Ecto neural progenitor cell (in vitro differentiated cells): ENCODE results near the gene NCOA6.
"Not testable (repeated sequence)": the region's sequence is repeated elsewhere in the genome, so short reads cannot be mapped to it uniquely, and the experiment has no call there.

ENCODE experiments used
- DNase-seq: peaks from one replicate; pipeline ENCODE4 v3.0.0-alpha.2; 2018; ENCODE audit warnings: low spot score

The NCOA6 gene

GRCh38 chr20:34774449-34774848, 51.0 kb downstream of the NCOA6 start:
- no peak for DNase-seq

DNA sequence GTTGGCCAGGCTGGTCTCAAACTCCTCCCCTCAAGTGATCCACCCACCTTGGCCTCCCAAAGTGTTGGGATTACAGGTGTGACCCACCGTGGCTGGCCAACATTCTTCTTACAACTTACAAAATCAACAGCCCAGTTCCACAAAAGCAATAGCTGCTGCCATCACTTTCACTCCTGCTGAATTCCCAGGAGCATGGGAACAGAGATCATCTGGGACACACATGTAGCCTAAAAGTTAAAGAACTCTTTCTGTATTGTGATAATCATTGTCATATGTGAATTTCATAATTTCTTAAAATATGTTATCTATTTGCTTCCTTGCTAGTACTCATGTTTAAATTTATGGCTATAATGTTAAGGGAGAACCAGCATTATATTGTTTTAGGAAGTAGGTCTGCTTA, 51.7 kb downstream of the NCOA6 start:
- no peak for DNase-seq

- DNase-seq, result no peak
These were observed 53.0 kb downstream of the NCOA6 start for GRCh38 chr20:34772437-34772836.

- DNase-seq, result no peak
These were observed 53.8 kb downstream of the NCOA6 start for GRCh38 chr20:34771680-34772081.

GRCh38 chr20:34768096-34768495, 57.4 kb downstream of the NCOA6 start:
- no peak for DNase-seq

DNA sequence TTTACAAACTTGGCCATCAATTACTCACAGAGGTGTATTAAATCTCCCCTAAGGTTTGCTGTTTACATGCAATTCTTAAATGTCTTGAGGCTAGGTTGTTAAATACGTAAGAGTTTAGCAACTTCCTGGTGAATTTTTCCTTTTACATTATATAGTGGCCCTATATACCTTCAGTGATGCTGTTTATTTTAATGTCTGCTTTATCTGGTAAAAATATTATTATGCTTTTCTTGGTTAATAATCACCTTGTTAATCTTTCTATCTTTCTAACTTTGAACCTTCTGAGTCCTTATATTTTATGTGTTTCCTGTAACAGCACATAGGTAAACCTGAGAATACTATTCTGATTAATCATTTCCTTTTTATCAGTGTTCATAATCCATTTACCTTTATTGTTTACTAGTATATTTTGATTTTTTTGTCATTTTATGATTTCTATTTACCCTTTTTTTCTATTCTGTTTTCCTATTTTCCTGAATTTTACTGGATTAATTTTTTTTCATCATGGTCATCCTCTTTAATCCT, 63.4 kb downstream of the NCOA6 start:
- DNase-seq, result no peak

GRCh38 chr20:34755367-34755766, 70.1 kb downstream of the NCOA6 start:
- no peak for DNase-seq

GRCh38 chr20:34754611-34755010, 70.8 kb downstream of the NCOA6 start:
- no peak for DNase-seq

DNA sequence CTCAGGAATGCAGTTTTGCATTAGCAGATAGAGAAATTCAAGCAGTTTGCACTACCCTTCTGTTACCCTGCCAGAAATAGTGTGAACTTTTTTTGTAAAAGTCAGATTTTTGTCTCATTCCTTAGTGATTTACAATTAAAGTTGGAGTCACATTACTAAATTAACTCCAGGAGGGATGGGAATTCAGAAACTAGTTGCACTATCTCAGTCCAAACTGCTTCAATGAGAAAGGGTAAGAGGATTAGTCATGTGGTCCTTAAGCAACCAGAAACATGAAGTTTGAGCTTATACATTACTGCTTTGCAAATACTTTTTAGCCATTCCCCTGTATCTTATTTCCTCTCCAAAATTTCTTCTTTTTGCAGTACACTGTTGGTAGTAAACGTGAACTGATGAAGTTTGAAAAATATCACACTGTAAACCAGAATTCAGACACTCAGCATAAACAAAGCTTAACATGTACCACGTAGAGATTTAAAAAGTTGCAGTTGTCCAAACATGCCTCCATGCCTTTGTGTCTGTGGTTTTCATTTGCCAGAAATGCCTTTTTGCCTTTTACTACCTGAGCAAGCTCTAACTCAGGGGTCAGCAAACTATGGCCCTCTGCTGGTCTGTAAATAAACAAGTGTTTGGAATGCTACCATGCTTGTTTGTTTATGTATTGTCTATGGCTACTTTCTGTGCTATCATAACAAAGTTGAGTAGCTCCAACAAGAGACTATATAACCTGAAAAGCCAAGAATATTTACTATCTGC, 71.6 kb downstream of the NCOA6 start:
- no peak for DNase-seq

DNA sequence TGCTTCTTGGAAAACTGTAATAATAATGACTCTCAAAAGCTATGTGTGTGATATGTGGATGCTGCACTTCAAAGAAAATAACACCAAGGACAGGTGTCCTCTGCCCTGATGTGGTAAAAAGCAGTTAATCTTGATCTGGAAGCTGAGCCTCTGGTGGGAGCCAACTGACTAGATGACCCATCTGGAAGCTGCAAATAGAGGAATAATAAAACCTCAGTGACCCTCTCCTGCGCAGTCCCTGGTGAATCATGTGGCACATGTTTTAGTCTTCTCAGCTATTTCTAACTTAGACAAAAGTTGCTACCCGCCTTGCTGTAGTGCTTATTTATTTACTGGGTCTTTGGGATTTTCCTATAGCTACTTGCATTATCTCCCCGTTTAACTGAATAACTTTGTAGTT, 74.0 kb downstream of the NCOA6 start:
- DNase-seq, result no peak

- no peak for DNase-seq
These were observed 75.0 kb downstream of the NCOA6 start for GRCh38 chr20:34750484-34750883.

DNA sequence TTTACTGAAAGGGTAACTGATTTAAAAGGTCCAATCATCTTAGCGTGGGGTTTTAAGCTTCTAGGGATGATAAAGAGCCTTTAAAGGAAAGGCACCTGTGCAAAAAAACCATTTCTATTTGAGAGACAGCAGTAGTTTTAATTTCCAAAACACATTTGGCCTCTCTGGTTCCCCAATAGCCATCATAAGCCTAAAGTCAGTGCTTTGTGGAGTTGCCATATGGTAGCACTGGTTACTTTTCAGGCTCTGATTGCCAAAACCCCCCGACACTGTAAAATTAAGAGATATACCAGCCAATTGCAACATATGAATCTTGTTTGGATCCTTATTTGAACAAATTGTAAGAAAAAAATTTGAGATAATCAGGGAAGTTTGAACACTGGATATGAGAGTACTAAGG, 76.7 kb downstream of the NCOA6 start:
- no peak for DNase-seq

DNA sequence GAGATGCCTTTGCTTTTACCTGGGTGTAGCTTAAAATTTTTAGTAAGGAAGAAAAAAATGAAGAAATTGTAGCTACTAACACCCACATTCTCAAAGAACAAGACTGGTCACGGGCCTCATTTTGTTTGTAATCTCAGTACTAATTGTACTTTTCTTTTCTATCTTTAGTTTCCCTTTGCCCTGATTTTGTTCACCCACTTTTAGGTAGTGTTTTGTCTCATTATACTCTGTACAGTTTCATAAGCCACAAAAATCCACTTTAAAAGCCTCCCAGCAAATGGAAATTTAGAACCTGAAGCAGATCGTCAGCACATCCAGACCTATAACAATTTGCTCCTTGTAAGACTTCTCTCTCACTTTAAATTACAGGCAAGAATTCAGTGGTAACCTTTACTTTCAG, 78.0 kb downstream of the NCOA6 start:
- no peak for DNase-seq

DNA sequence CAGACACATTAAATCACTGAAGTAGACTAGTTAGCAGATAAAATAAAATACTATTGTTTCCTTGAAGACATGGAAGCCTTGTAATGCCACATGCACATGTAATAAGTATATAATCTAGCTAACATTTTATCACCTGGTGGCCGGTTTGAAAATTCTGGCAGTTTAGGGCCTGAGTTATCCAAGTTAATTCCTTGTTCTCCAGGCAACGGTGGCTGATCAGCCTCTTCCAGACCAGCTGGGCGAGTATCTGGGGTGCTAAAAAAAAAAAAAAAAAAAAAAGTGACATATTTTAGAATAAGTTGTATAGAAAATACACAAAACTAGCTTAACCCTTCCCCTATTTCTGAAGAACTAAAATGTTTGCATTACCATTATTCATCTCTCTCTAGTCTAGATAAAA, 78.8 kb downstream of the NCOA6 start:
- no peak for DNase-seq

DNA sequence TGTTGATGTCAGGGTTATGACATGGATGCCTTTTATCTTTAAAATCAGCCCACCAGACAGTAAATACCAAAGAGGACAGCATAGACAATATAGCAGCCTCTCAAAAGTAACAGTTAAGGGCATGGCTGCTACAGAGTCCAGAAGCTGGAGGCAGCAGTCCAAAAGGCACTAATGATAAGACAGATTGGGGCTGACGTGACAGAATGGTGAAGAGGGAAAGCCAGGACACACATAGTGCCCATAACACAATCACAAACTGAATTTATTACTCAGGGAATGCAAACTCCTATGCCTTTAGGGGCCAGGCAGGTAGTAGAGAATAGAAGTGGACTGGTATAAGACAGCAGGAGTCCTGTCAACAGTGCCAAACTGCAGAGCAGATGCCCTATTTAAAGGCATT, 80.6 kb downstream of the NCOA6 start:
- DNase-seq, result no peak

DNA sequence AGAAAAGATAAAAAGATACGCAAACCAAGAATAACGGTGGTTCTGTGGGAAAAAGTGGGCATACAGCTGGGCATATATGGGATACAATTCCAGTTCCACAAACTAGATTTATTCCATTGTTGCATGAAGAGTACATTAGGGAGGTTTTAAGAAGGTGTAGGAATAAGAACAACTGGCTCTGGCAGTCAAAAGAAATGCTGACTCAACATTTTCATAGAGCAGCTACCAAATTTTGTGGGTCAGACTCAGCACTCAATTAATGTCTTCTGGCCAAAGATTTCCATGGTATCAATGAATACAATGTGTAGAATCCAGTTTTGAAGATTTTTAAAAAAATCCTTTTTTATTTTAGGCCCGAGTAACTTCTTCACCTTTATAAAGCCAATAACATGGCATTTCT, 81.1 kb downstream of the NCOA6 start:
- no peak for DNase-seq

DNA sequence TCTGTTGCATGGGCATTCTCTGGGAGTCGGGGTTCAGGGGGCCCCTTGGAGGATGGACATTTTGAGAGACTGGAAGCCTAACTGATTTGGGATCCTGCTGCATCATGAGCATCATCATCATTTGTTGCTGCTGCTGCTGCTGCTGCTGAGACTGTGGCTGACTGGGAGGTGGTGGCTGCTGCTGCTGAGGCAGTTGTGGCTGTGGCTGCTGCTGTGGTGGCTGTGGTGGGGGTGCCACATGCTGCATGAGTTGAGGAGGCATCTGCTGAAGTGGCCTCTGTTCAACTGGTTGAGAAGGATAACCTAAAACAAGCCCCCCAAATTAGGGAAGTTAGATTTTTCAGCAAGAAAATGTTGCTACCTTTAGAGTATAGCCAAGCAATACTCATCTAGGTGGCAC, 82.4 kb downstream of the NCOA6 start:
- DNase-seq, result no peak

DNA sequence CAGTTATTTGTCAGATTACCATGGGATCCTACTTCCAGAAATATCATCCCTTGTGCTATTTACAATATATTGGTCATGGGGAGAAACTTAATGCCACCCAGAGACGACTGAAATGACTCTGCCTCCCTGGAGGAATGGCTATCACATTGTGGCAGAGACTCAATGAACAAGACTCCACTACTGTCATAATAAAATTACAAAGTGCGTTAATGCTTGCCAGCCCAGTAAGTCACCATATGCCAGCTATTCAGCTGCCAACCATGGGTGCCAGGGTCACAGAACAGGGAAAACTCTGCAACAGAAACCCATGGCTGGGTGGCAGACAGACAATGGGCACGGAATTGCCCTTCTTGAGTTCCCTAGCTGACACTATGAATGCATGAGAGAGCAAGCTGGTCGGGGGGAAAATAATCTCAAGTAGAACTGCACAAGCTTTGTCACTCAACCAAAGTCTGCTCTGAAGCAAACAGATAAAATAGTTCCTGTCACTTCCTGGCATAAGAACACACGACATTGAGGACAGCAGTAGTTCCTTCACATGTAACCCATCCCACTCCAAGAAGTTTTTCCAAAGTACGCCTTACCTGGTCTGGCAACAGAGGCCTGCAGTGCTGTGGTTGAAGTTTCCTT, 89.2 kb downstream of the NCOA6 start:
- no peak for DNase-seq

- DNase-seq, result no peak
These were observed 92.9 kb downstream of the NCOA6 start for GRCh38 chr20:34732523-34732922.

- no peak for DNase-seq
These were observed 96.0 kb downstream of the NCOA6 start for GRCh38 chr20:34729416-34729815.

DNA sequence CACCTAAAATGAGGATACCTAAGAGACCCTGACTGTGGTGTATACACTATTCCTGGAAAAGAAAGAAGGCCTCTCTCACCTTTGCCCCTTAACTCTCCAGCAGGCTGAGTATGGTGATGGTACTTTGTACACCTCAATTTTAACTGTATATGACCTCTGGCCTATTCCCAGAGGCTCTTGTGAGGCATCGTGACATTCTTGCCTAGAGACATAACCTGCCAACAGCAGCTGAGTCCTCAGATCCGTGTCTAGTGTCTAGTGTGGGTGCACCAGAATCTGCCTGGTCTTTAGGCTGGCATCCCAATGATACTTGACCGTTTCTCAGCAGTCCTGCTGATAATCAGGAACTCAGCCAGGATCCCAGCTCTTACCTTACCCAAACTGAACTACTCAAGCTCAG, 101.3 kb downstream of the NCOA6 start:
- DNase-seq, result no peak

DNA sequence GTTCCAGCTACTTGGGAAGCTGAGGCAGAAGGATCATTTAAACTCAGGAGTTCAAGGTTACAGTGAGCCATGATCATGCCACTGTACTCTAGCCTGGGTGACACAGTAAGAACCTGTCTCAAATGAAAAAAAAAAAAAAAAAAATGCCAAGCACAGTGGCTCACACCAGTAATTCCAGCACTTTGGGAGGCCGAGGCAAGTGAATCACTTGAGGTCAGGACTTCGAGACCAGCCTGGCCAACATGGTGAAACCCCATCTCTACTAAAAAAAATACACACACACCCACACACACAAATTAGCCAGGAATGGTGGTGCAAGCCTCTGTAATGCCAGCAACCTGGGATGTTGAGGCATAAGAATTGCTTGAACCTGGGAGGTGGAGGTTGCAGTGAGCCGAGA, 102.9 kb downstream of the NCOA6 start:
- not testable (repeated sequence) for DNase-seq

DNA sequence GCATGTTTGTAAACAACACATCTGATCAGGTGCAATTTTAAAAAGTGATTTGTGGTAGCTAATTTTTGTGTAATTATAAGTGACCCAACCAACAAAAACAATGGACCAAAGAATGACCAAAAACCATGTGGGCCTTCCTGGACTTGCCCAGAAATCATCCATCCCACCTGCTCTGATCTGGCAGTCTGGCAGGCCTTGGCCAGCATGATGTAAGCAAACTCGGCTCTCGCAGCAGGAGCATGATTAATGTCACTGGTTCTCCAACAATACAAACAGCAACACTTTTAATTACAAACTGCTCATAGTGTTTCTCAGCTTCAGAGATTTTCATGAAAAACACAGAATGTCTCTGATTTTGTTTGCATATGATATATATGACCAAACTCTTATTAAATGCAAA, 105.2 kb downstream of the NCOA6 start:
- DNase-seq, result no peak
